Measurements from ENCODE around the gene RECK.

RECK gene

DNA sequence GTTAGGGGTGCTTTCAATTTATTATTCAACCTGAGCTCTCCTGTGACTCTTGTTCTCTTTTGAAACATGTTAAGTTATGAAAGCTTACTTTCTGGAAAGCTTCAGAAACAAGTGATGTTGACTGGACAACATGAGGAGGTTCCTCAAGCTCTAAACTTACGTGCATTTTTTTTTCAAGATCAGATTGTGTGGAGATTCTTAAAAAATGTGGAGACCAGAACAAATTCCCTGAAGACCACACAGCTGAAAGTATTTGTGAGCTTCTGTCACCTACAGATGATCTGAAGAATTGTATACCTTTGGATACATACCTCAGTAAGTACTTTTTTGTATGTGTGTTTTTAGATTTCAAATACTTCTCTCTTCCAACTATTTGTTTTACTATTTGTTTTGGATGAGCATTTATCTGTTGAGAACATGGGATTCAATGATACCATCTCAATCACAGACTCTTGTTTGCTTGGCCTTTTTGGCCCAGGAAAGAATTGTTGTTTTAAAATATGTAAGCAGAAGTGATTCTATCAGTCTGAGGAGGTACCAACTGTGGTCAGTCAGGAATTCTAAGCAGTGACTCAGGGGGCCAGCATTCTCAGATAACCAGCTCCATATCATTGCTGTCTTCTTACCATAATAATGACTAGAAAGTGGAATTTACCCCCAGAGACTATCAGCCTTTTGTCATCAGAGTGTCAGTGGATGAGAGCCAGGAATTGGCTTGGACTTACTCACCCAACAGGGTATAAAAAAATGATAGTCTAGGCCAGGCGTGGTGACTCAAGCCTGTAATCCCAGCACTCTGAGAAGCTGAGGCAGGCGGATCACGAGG, 65.4 kb downstream of the RECK start:
- peak overlapping the region; percentile 94 for H3K27ac ChIP-seq

GRCh38 chr9:36102742-36103495, 66.2 kb downstream of the RECK start:
- TF ChIP-seq CTCF (conservative IDR thresholded peaks at IDR 0.05): peak; percentile 92
- TF ChIP-seq ZFX (IDR thresholded peaks at IDR 0.05): no peak
- H3K27ac ChIP-seq: peak overlapping the region; percentile 94

More for the DNA sequence above, 65.4 kb downstream of the RECK start:
- TF ChIP-seq CTCF (conservative IDR thresholded peaks at IDR 0.05) (no peak), ZFX (IDR thresholded peaks at IDR 0.05) (no peak)

DNA sequence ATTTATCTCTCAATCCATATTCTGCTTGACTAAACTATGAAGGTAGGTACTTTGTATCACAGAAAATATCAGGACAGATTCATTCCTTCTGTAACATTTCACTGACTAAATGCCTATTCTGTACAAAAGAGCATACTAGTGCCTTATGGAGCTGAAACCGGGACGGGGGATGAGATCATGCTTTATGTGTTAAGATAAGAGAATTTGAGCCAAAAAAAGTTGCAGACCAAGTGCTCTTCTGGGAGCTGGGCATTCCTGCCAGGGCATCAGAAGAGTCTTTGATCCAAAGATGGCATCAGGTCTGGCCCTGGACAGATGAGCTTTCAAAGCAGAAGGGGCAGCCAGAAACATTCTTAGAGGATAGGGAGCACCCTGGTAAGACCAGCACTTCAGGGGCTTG, 72.4 kb downstream of the RECK start:
- TF ChIP-seq CTCF (conservative IDR thresholded peaks at IDR 0.05) (no peak), ZFX (IDR thresholded peaks at IDR 0.05) (no peak)
- no peak overlapping the region for H3K27ac ChIP-seq

DNA sequence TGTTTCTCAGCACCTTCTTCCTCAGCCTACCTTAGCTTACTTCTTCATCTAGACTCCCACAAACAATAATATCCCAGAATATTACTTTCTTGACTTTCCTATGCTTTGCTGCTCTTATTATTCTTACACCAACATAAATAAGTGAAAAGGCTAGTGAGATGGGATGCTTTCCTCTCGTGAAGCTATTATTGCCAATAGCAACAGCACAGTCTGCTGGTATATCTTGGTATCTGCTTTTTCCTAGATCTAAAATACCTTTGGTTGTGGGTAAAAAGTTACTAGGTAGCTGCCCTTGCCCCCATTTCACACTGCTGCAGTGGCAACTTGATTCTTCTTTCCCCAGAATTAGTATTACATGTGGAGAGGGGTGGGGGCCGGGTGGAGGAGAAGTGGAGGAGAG, 73.7 kb downstream of the RECK start:
- TF ChIP-seq ZFX (IDR thresholded peaks at IDR 0.05): no peak
- TF ChIP-seq CTCF (conservative IDR thresholded peaks at IDR 0.05): peak; percentile 42
- H3K27ac ChIP-seq: no peak overlapping the region

DNA sequence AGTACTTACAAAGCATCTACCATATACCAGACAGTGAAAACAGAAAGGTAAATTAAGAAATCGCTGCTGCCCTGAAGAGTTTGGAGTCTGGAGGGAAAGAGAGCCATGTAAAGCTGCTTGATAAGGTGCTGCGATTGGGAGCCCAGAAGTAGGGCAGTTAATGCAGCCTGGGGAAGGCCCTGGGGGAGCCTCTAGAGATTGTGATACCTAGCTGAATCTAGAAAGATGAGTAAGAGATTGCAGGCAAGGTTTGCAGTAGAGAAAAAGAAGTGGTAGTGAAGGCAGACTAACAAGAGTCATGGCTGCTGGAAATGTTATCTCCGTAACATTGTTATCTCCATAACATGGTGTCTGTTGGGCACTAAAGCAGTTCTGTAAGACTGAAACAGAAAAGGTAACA, 75.8 kb downstream of the RECK start:
- TF ChIP-seq ZFX (IDR thresholded peaks at IDR 0.05) (no peak), CTCF (conservative IDR thresholded peaks at IDR 0.05) (no peak)
- H3K27ac ChIP-seq: no peak overlapping the region

DNA sequence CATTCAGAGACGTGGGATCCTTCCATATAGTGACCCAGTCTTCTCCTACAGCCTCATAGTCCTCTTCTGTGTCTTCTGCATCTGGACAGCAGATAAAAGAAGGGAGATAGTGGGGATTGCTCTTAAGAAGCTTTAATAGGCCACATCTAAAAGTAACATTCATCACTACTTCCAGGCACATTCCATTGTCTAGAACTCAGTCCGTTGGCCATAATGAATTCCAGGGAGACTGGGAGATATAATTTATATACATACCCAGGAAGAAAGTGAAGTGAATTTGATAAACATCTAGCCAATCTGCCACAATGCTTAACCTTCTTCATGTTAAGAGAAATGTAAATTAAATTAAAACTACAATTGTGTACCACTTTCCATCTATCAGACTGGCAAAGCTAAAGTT, 77.3 kb downstream of the RECK start:
- TF ChIP-seq ZFX (IDR thresholded peaks at IDR 0.05) (no peak), CTCF (conservative IDR thresholded peaks at IDR 0.05) (no peak)
- H3K27ac ChIP-seq: no peak overlapping the region

- H3K27ac ChIP-seq: no peak overlapping the region
Observed at GRCh38 chr9:36116593-36116992, 79.9 kb downstream of the RECK start.

More at GRCh38 chr9:36116593-36116992, 79.9 kb downstream of the RECK start:
- TF ChIP-seq ZFX (IDR thresholded peaks at IDR 0.05) (no peak), CTCF (conservative IDR thresholded peaks at IDR 0.05) (no peak)
